ENCODE measurements around the gene TIMMDC1.
"Not testable (repeated sequence)": the region's sequence is repeated elsewhere in the genome, so short reads cannot be mapped to it uniquely, and the experiment has no call there.

The TIMMDC1 gene

GRCh38 chr3:119557877-119558269 lies 59.5 kb downstream of the TIMMDC1 start:
- DNase-seq, result no peak

DNA sequence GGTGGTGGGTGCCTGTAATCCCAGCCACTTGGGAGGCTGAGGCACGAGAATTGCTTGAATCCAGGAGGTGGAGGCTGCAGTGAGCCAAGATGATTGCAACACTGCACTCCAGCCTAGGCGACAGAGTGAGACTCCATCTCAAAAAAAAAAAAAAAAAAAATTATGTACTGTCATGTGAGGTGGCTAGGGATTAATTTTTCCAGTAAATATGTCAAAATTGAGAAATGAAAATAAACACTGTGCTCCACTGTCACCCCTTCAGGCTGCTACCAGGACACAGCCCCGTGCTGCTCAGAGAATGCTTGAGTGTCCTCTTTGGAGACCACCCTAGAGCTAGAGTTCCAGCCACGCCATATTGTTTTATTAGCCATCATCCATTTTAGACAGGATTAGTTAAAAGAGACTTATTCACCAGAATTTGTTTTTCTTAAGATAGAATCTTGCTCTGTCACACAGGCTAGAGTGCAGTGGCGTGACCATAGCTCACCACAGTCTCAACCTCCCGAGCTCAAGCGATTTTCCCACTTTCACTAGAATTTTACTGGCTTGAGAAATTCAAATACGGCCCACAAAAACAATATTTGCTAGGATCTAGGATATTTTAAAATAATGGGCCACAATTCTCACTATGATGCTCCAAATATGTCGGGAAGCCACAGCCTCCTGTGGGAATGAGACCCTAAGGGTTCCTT lies 60.4 kb downstream of the TIMMDC1 start:
- no peak for DNase-seq

DNA sequence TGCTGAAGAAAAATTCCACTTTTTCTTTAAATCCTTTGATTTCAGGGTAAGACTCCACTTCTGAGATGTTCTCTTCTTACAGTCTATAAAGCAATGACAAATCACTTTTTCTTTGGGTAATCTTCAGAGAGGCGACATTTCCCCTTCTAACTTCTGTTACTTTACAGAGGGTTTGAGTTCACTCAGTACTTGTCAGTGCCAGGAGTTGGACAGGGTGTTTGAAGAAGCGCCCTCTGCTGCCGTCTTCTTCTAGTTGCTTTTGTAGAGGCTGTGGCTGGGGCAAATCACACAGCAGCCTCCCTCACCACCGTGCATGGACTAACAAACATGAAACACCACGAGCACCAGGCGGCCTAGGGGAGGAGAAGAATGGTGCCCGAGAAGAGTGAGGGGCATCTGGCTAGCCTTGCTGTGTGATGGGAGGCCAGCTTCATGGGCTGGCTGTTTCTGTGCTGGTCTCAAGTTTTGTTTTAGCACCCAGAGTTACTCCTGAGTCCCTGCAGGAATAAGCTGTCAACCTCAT lies 61.2 kb downstream of the TIMMDC1 start, which contains the start of gene CD80:
TSS of gene CD80 (minus strand) at position 174 of the 523 bp plus-strand sequence. CDS start 1,886 bp downstream, outside the sequence.
- peak; percentile 68 for DNase-seq

GRCh38 chr3:119560160-119560559 lies 61.8 kb downstream of the TIMMDC1 start:
- DNase-seq, result no peak

GRCh38 chr3:119562307-119562961 lies 64.1 kb downstream of the TIMMDC1 start:
- peak; percentile 21 for DNase-seq

GRCh38 chr3:119563334-119563733 lies 65.0 kb downstream of the TIMMDC1 start:
- not testable (repeated sequence) for DNase-seq

- no peak for DNase-seq
Measured at GRCh38 chr3:119569156-119569555, 70.8 kb downstream of the TIMMDC1 start.

DNA sequence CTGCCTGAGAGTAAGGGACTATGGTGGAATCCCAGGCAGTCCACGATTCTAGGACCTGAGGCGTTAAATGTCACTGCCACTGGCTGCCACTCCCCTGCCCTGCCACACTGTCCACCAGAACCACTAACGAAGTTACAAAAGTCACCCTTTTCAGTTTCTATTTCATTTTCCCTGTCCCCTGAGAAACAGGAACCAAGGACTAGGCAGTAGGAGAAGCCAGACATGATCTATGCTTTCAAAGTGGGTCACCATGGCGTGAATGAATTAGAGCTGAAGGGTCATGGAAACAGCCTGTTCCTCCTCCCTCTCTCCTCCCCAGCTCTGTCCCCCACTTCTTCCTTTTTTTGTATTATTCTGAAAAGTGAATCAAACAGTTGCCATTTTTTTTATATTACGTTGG lies 71.9 kb downstream of the TIMMDC1 start:
- no peak for DNase-seq

DNA sequence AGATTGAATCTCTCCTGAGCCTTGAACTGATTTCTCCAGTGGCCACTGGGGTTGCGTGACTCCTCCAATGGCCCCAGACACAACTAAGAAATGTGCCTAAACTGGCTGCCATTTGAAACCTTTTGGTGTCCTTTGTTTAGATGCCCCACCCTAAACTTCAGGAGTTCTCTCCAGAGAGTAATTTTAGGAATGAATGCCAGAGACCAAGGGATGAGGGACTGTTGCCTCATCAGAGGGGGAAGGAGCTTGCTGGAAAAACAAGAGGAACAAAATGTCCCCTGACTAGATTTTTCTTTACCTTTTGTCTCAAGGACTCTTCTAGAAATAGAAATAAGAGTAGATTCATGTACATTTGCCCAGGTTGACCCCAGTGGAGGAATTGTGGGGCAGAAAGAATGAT lies 72.9 kb downstream of the TIMMDC1 start:
- no peak for DNase-seq

DNA sequence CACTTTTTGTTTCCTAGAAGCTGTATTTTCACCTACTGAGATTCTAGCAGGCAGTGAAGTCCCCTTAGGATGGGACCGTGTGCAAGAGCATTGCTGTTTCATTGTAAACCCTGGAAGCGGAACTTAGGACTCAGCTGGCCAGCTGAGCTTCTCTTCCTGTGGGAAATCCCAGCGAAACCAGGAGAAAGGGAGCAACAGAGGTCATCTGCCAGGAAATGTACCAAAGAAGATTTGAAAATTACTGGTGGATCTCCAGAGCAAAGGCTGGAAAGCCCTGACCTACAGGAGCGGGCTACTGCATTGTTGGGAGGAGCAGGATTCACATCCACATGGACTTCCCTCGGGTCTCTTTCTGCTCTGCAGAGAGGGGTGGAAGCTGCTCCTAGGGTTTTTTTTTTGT lies 73.3 kb downstream of the TIMMDC1 start:
- DNase-seq, result no peak
